ENCODE measurements around the gene SMARCC1.

Gene SMARCC1

GRCh38 chr3:47804577-47804976 is 22.9 kb upstream of the SMARCC1 start:
- H3K4me3 ChIP-seq (ENCODE audit: low read depth, low read length): no peak overlapping the region
- DNase-seq (ENCODE audit: low read depth, low spot score): no peak
- no peak for TF ChIP-seq CTCF (IDR thresholded peaks at IDR 0.05; ENCODE audit: insufficient read depth, low read length, missing control alignments)
- ChIA-PET CTCF (interaction anchor here (0.7 to 2.9 kb wide), 3 partner anchors 20 to 286 kb away, joined by 4 to 21 read pairs (median 19); no protein-coding TSS in a partner anchor), POLR2A (no interaction called here)

DNA sequence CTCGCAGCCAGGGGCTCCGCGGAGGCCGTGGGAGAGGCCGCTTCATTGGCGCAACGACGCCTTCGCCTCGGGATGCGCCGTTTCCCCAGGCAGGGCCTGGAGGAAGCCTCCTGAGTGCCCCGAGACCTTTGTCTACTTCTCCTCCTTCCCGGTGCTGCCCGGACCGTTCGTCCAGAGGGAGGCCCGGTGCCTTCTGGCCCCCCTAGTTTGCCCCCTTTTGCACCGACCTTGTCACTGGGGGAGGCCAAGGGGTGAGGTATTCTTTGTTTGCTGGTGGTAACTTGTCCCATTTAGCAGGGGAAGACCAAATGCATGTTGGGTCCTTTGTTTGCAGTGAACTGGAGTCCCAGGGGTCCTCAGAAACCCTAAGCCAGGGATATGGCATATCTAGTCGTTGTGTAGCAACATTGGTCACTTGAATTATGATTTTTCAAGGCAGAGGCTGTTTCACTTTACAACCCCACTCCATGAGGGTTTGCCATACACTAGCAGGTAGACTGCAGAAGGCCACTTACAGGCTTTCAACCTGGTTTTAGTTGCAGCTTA is 21.9 kb upstream of the SMARCC1 start:
- ChIA-PET POLR2A (no interaction called here), CTCF (interaction anchor here (2.6 to 2.9 kb wide), 2 partner anchors 21 to 282 kb away, joined by 19 to 21 read pairs; no protein-coding TSS in a partner anchor)
- TF ChIP-seq CTCF (IDR thresholded peaks at IDR 0.05; ENCODE audit: insufficient read depth, low read length, missing control alignments): no peak
- DNase-seq (ENCODE audit: low read depth, low spot score): no peak
- peak overlapping the region; percentile 86 for H3K4me3 ChIP-seq (ENCODE audit: low read depth, low read length)

GRCh38 chr3:47802734-47803479 is 21.2 kb upstream of the SMARCC1 start, which contains the start of gene DHX30:
Gene DHX30, plus strand, starts transcription at chr3:47803138. Its CDS starts 7,546 bp downstream, at chr3:47810684.
- ChIA-PET POLR2A (interaction anchor here (0.7 kb wide), 1 partner anchor 1260 kb away, joined by 3 read pairs; no protein-coding TSS in a partner anchor), CTCF (interaction anchor here (0.6 to 4.4 kb wide), 4 partner anchors 17 to 282 kb away, joined by 3 to 24 read pairs (median 8); no protein-coding TSS in a partner anchor)
- TF ChIP-seq CTCF (IDR thresholded peaks at IDR 0.05; ENCODE audit: insufficient read depth, low read length, missing control alignments): no peak
- no peak for DNase-seq (ENCODE audit: low read depth, low spot score)
- H3K4me3 ChIP-seq (ENCODE audit: low read depth, low read length): peak within 1 kb of the TSS; percentile 86

DNA sequence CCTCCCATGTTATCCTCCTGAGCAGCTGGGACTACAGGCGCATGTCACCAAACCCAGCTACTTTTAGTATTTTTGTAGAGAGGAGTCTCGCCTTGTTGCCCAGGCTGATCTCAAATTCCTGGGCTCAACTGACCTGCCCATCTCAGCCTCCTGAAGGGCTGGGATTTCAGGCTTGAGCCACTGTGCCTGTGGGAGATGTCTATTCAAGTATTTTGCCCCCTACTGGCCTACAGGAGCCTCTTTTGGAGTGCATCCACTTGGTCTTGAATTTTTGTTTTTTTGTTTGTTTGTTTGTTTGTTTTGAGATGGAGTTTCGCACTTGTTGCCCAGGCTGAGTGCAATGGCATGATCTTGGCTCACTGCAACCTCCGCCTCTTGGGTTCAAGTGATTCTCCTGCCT is 18.0 kb upstream of the SMARCC1 start:
- H3K4me3 ChIP-seq (ENCODE audit: low read depth, low read length): no peak overlapping the region
- TF ChIP-seq CTCF (IDR thresholded peaks at IDR 0.05; ENCODE audit: insufficient read depth, low read length, missing control alignments): no peak
- DNase-seq (ENCODE audit: low read depth, low spot score): no peak
- CTCF ChIA-PET: interaction anchor here (1.4 to 4.4 kb wide), 2 partner anchors 11 to 278 kb away, joined by 5 to 24 read pairs; no protein-coding TSS in a partner anchor
- POLR2A ChIA-PET: no interaction called here

DNA sequence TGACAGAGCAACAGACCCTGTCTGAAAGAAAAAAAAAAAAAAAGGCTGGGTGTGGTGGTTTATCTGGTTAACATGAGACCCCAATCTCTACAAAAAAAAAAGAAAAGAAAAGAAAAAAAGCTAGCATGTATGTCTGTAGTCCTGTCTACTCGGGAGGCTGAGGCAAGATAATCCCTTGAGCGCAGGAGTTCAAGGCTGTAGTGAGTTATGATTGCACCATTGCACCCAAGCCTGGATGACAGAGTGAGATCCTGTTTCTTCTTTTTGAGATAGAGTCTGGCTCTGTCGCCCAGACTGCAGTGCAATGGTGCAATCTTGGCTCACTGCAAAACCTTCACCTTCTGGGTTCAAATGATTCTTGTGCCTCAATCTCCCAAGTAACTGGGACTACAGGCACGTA is 12.9 kb upstream of the SMARCC1 start:
- DNase-seq (ENCODE audit: low read depth, low spot score): no peak
- ChIA-PET CTCF (interaction anchor here (1.0 to 2.9 kb wide), 2 partner anchors 127 to 273 kb away, joined by 3 to 24 read pairs; no protein-coding TSS in a partner anchor), POLR2A (no interaction called here)
- no peak for TF ChIP-seq CTCF (IDR thresholded peaks at IDR 0.05; ENCODE audit: insufficient read depth, low read length, missing control alignments)
- H3K4me3 ChIP-seq (ENCODE audit: low read depth, low read length): no peak overlapping the region

DNA sequence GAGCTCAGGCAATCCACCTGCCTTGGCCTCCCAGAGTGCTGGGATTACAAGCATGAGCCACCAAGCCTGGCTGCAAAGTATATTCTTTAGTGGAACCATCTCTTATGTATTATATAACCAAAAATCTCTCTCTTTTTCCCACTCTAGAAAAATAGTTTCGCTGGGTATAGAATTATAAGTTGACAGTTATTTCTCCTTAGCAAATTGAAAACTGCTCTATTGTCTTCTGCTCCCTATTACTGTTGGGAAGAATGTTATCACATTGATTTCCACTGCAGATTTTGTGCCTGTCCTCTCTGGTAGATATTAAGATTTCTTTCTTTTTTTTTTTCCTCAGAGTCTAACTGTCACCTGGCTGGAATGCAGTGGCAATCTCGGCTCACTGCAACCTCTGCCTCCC is 11.0 kb upstream of the SMARCC1 start:
- CTCF ChIA-PET: interaction anchor here (2.9 kb wide), 1 partner anchor 271 kb away, joined by 24 read pairs; no protein-coding TSS in a partner anchor
- no peak overlapping the region for H3K4me3 ChIP-seq (ENCODE audit: low read depth, low read length)
- TF ChIP-seq CTCF (IDR thresholded peaks at IDR 0.05; ENCODE audit: insufficient read depth, low read length, missing control alignments): no peak
- POLR2A ChIA-PET: no interaction called here
- no peak for DNase-seq (ENCODE audit: low read depth, low spot score)

Measured in AG04449 (cell line).